IPS-NIHi7 (cell line): ENCODE results near the gene CYTH1.

Experiments
- DNase-seq: peaks from one replicate; pipeline ENCODE4 v3.0.0; 2012; ENCODE audit warnings: mixed read lengths; ENCODE audit errors: extremely low spot score

The CYTH1 gene

GRCh38 chr17:78804777-78805176, 22.7 kb upstream of the CYTH1 start:
- DNase-seq: no peak

- DNase-seq: no peak
These were observed 21.2 kb upstream of the CYTH1 start for GRCh38 chr17:78803186-78803845.

GRCh38 chr17:78802459-78802858, 20.4 kb upstream of the CYTH1 start:
- no peak for DNase-seq

DNA sequence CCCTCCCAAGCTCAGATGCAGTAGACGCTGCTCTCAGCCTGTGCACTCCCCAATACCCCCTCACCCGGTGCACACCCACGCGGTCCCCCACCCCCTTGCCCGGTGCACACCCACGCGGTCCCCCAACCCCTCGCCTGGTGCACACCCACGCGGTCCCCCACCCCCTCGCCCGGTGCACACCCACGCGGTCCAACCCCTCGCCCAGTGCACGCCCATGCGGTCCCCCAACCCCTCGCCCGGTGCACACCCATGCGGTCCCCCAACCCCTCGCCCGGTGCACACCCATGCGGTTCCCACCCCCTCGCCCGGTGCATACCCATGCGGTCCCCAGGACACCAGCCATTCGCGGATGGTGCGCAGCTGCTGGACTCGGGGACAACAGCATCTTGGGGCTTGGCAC, 19.9 kb upstream of the CYTH1 start:
- no peak for DNase-seq

DNA sequence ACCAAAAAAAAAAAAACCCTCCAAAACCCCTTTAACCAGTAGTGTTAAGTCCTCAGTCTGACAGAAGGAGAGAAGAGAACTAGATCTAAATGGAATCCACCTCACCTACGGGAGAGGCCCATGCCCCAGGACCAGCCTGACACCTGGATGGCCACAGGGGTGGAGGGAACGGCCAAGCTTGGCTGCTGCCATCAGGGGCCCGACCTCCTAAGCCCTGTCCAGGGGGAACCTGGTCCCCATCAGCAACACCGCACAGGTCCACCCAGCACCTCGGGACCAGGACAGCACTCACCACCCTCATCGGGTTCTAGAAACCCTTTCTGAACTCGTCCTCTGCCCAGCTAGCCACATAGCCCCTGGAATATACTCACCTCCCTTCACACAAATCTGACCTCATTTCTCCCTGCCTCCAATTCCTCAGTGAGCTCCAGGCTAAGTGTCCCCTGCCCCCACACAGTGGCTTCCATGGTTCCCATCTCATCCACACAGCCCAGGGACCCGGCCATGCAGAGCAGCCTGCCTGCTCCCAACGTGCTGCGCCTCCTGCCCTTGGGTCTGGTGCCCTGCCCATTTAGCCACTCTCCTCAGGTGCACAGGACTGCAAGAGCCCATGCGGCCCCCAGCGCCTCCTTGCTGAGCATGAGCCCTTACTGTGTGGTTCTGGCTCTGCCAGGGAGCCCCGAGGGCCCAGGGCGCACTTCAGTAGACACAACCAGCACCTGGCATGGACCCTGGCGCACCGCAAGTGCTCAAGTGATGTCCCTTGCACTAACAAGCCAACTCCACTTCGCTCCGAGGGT, 18.3 kb upstream of the CYTH1 start:
- no peak for DNase-seq

GRCh38 chr17:78798695-78799559, 16.9 kb upstream of the CYTH1 start:
- DNase-seq: no peak

DNA sequence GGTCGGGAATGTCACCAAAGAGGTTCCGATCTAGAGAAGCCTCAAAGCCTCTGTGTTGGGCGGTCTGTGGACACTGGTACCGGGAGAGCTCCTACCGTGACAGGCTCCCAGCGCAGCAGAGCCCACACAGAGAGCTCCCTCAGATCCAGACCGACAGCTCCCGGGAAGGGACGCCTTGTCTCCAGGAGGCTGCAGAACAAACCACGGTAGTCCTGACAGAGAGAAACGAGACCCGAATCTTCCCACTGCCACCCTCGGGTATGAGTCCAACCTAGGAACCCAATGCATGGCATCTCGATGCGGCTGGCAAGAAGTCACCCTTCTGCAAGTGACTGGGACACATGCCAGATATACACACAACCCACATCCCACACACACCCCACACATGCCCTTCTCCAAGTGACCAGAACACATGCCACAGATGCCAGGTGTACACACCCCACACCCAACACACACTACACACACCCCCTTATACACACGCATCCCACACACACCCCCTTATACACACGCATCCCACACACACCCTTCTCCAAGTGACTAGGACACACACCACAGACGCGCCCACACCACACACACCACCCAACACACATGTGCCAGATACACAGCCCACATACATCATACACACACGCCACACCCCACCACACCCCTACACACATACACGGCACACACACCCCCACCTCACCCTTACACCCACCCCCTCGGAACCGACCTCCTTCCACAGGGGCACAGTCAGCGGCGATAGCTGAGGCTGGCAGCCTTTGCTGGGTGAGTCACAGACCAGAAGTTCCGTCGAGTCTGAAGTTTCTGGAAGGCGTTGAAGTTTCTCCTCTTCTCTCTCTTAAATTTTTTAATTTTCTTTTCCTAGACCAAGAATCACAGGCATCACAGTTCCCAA, 15.9 kb upstream of the CYTH1 start:
- no peak for DNase-seq

- DNase-seq: no peak
These were observed 15.1 kb upstream of the CYTH1 start for GRCh38 chr17:78797213-78797612.

GRCh38 chr17:78796517-78796900, 14.4 kb upstream of the CYTH1 start:
- no peak for DNase-seq

- DNase-seq: no peak
These were observed 13.9 kb upstream of the CYTH1 start for GRCh38 chr17:78795861-78796516.

- DNase-seq: no peak
These were observed 13.0 kb upstream of the CYTH1 start for GRCh38 chr17:78794864-78795640.

- DNase-seq: no peak
These were observed 12.3 kb upstream of the CYTH1 start for GRCh38 chr17:78794399-78794798.

- DNase-seq: no peak
These were observed 11.9 kb upstream of the CYTH1 start for GRCh38 chr17:78793968-78794367.

GRCh38 chr17:78793415-78793814, 11.3 kb upstream of the CYTH1 start:
- no peak for DNase-seq

- no peak for DNase-seq
These were observed 10.0 kb upstream of the CYTH1 start for GRCh38 chr17:78791840-78792709.

- DNase-seq: no peak
These were observed 8.5 kb upstream of the CYTH1 start for GRCh38 chr17:78790552-78790951.

GRCh38 chr17:78789663-78790181, 7.6 kb upstream of the CYTH1 start:
- no peak for DNase-seq

GRCh38 chr17:78789149-78789662, 7.1 kb upstream of the CYTH1 start:
- no peak for DNase-seq

DNA sequence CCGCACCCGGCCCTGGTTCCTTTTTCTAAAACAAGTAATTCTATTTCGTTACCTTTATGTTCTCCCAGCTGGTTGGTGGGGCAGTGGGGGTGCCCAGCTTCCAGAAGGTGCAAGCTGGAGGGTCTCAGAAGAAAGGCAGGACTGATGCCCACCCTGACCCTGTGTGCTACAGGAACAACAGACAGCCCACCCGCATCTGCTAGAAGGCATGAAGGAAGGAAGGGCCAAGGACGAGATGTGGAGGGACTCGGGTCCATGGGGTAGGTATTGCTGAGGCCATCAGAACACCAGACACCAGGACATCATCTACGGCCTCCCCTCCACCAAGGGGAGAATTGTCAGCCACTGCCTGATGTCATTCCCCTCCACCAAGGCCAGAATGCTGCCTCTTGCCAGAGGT, 6.4 kb upstream of the CYTH1 start:
- DNase-seq: no peak
